Measurements from ENCODE around the gene LRRC51.

LRRC51 gene

GRCh38 chr11:72088076-72088808, 7.6 kb downstream of the LRRC51 start:
- Histone ChIP-seq H3K79me2 (ENCODE audit: insufficient read depth, low read length) (no peaks in the 10 kb centered on the region), H3K27me3 (ENCODE audit: low read length) (no peaks in the 10 kb centered on the region), H4K20me1 (ENCODE audit: low read depth, low read length) (no peaks in the 10 kb centered on the region), H3K4me2 (ENCODE audit: low read depth, low read length, poor library complexity, severe bottlenecking) (no peak overlapping the region), H3F3A (ENCODE audit: insufficient read depth) (peaks cover 5% of the 10 kb centered on the region; the same call in 1 of the 2 replicates), H3K9me2 (replicated peaks; ENCODE audit: insufficient read depth, low read length) (no peaks in the 10 kb centered on the region), H3K9me3 (ENCODE audit: insufficient read depth, low read length) (no peaks in the 10 kb centered on the region), H3K9ac (ENCODE audit: low read length) (no peak overlapping the region), H3K4me3 (ENCODE audit: insufficient read depth, low read length, poor library complexity, severe bottlenecking) (no peak overlapping the region), H2AFZ (ENCODE audit: low read depth, low read length, severe bottlenecking) (no peak overlapping the region), H3K27ac (ENCODE audit: low read depth, low read length) (no peak overlapping the region), H3K36me3 (ENCODE audit: low read length) (no peaks in the 10 kb centered on the region)
- TF ChIP-seq CTCF (IDR thresholded peaks at IDR 0.05; ENCODE audit: insufficient read depth, low read length, poor library complexity, severe bottlenecking) (no peak), EZH2phosphoT487 (conservative IDR thresholded peaks at IDR 0.05; ENCODE audit: low read length) (no peak)

GRCh38 chr11:72091292-72091691, 10.6 kb downstream of the LRRC51 start:
- Histone ChIP-seq H3K27ac (ENCODE audit: low read depth, low read length) (no peak overlapping the region), H3K36me3 (ENCODE audit: low read length) (no peaks in the 10 kb centered on the region), H3K4me2 (ENCODE audit: low read depth, low read length, poor library complexity, severe bottlenecking) (no peak overlapping the region), H3K9me3 (ENCODE audit: insufficient read depth, low read length) (no peaks in the 10 kb centered on the region), H3K9me2 (replicated peaks; ENCODE audit: insufficient read depth, low read length) (no peaks in the 10 kb centered on the region), H2AFZ (ENCODE audit: low read depth, low read length, severe bottlenecking) (no peak overlapping the region), H3K9ac (ENCODE audit: low read length) (no peak overlapping the region), H3F3A (ENCODE audit: insufficient read depth) (peaks cover 5% of the 10 kb centered on the region; the same call in 1 of the 2 replicates), H3K79me2 (ENCODE audit: insufficient read depth, low read length) (no peaks in the 10 kb centered on the region), H3K27me3 (ENCODE audit: low read length) (no peaks in the 10 kb centered on the region), H4K20me1 (ENCODE audit: low read depth, low read length) (no peaks in the 10 kb centered on the region), H3K4me3 (ENCODE audit: insufficient read depth, low read length, poor library complexity, severe bottlenecking) (no peak overlapping the region)
- TF ChIP-seq EZH2phosphoT487 (conservative IDR thresholded peaks at IDR 0.05; ENCODE audit: low read length) (no peak), CTCF (IDR thresholded peaks at IDR 0.05; ENCODE audit: insufficient read depth, low read length, poor library complexity, severe bottlenecking) (peak; percentile 91)

- H3K36me3 ChIP-seq (ENCODE audit: low read length), result no peaks in the 10 kb centered on the region
- no peaks in the 10 kb centered on the region for H3K9me3 ChIP-seq (ENCODE audit: insufficient read depth, low read length)
- H3K9ac ChIP-seq (ENCODE audit: low read length), result no peak overlapping the region
- TF ChIP-seq CTCF (IDR thresholded peaks at IDR 0.05; ENCODE audit: insufficient read depth, low read length, poor library complexity, severe bottlenecking) (no peak), EZH2phosphoT487 (conservative IDR thresholded peaks at IDR 0.05; ENCODE audit: low read length) (no peak)
- H3K79me2 ChIP-seq (ENCODE audit: insufficient read depth, low read length), result peaks cover 38% of the 10 kb centered on the region
- no peaks in the 10 kb centered on the region for H3K27me3 ChIP-seq (ENCODE audit: low read length)
- no peaks in the 10 kb centered on the region for H4K20me1 ChIP-seq (ENCODE audit: low read depth, low read length)
- H2AFZ ChIP-seq (ENCODE audit: low read depth, low read length, severe bottlenecking), result no peak overlapping the region
- H3K4me2 ChIP-seq (ENCODE audit: low read depth, low read length, poor library complexity, severe bottlenecking), result no peak overlapping the region
- H3K27ac ChIP-seq (ENCODE audit: low read depth, low read length), result no peak overlapping the region
- H3K9me2 ChIP-seq (replicated peaks; ENCODE audit: insufficient read depth, low read length), result no peaks in the 10 kb centered on the region
- H3K4me3 ChIP-seq (ENCODE audit: insufficient read depth, low read length, poor library complexity, severe bottlenecking), result no peak overlapping the region
- no peaks in the 10 kb centered on the region for H3F3A ChIP-seq (ENCODE audit: insufficient read depth)
Measured at GRCh38 chr11:72098741-72099140, 18.1 kb downstream of the LRRC51 start.

Measured in SU-DHL-6 (cell line).